Neural cell (in vitro differentiated cells): Measurements from ENCODE around the gene RPS27L. TPM values are rescaled to one million over a fixed set of nuclear protein-coding genes. Genes with fewer than 3 reads are reported as not detected.

Source experiments
- H2AFZ ChIP-seq: fragments of 200-600, 300-800 bp; sonication (generic), shearing (Covaris generic); 2 replicates; pipeline ENCODE4 v1.6.0; 2014; ENCODE audit warnings: low read depth, mild to moderate bottlenecking, antibody characterized with exemption, low read length, moderate library complexity
- H3F3A ChIP-seq: fragments of 200-600 bp; shearing (Covaris generic); 2 replicates; pipeline ENCODE4 v1.6.1; 2016; ENCODE audit warnings: mild to moderate bottlenecking, moderate library complexity, mixed read lengths, antibody characterized with exemption, low read length; ENCODE audit not compliant: insufficient read depth, poor library complexity, severe bottlenecking
- H3K27ac ChIP-seq: fragments of 200-600, 300-800 bp; sonication (generic), shearing (Covaris generic); 2 replicates; pipeline ENCODE4 v1.5.1; 2014; ENCODE audit warnings: mild to moderate bottlenecking, low read length, moderate library complexity
- H3K27me3 ChIP-seq: fragments of 300-800, 200-600 bp; sonication (generic), shearing (Covaris generic); 2 replicates; pipeline ENCODE4 v1.6.0; 2014; ENCODE audit warnings: mild to moderate bottlenecking, low read depth, low read length, moderate library complexity; ENCODE audit not compliant: insufficient read depth
- H3K36me3 ChIP-seq: fragments of 300-800, 200-600 bp; sonication (generic), shearing (Covaris generic); 2 replicates; pipeline ENCODE4 v1.5.1; 2014; ENCODE audit warnings: mild to moderate bottlenecking, antibody characterized with exemption, low read length, moderate library complexity; ENCODE audit not compliant: insufficient read depth
- H3K4me2 ChIP-seq: fragments of 300-800, 200-600 bp; sonication (generic), shearing (Covaris generic); 2 replicates; pipeline ENCODE4 v1.6.0; 2014; ENCODE audit warnings: mild to moderate bottlenecking, low read length
- H3K4me3 ChIP-seq: fragments of 300-800, 200-600 bp; sonication (generic), shearing (Covaris generic); 2 replicates; pipeline ENCODE4 v1.5.1; 2014; ENCODE audit warnings: mild to moderate bottlenecking, low read length, moderate library complexity
- H3K79me2 ChIP-seq: fragments of 200-600 bp; shearing (Covaris generic); replicated peaks from 2 replicates; pipeline ENCODE4 v1.6.0; 2014; ENCODE audit warnings: mild to moderate bottlenecking, low read length, moderate library complexity; ENCODE audit not compliant: insufficient read depth
- H3K9ac ChIP-seq: fragments of 300-800, 200-600 bp; sonication (generic), shearing (Covaris generic); 2 replicates; pipeline ENCODE4 v1.6.1; 2016; ENCODE audit warnings: mild to moderate bottlenecking, low read length, mixed read lengths
- H3K9me2 ChIP-seq: fragments of 200-600 bp; shearing (Covaris generic); 2 replicates; pipeline ENCODE4 v1.6.1; 2016; ENCODE audit warnings: mild to moderate bottlenecking, low read length, mixed read lengths; ENCODE audit not compliant: insufficient read depth
- H3K9me3 ChIP-seq: fragments of 200-600, 300-800 bp; sonication (generic), shearing (Covaris generic); 2 replicates; pipeline ENCODE4 v1.6.1; 2016; ENCODE audit warnings: mild to moderate bottlenecking, mixed run types, low read length, moderate library complexity, mixed read lengths
- H4K20me1 ChIP-seq: fragments of 200-600 bp; shearing (Covaris generic); 2 replicates; pipeline ENCODE4 v1.6.1; 2016; ENCODE audit warnings: mild to moderate bottlenecking, mixed run types; ENCODE audit not compliant: insufficient read depth
- CTCF ChIP-seq: fragments of 450-650 bp; IDR thresholded peaks from 2 replicates; pipeline ENCODE4 v1.5.1; 2014; ENCODE audit warnings: antibody characterized with exemption, mild to moderate bottlenecking, moderate library complexity; ENCODE audit not compliant: poor library complexity, severe bottlenecking
- EP300 ChIP-seq: fragments of 450-650 bp; conservative IDR thresholded peaks from 2 replicates; pipeline ENCODE4 v1.6.1; 2014; ENCODE audit warnings: antibody characterized with exemption, mild to moderate bottlenecking, moderate library complexity; ENCODE audit not compliant: poor library complexity, severe bottlenecking
- EZH2 ChIP-seq: fragments of 200-600, 300-800 bp; shearing (Covaris generic), sonication (generic); IDR thresholded peaks from 2 replicates; pipeline ENCODE4 v1.6.1; 2014; ENCODE audit warnings: antibody characterized with exemption, low read length, borderline replicate concordance, mild to moderate bottlenecking; ENCODE audit not compliant: insufficient read depth, poor library complexity, severe bottlenecking
- MXI1 ChIP-seq: fragments of 450-650 bp; conservative IDR thresholded peaks from 2 replicates; pipeline ENCODE4 v1.6.1; 2014; ENCODE audit warnings: antibody characterized with exemption, mild to moderate bottlenecking; ENCODE audit not compliant: poor library complexity, severe bottlenecking
- POLR2AphosphoS5 ChIP-seq: IDR thresholded peaks from 2 replicates; pipeline ENCODE4 v1.6.1; 2012
- RAD21 ChIP-seq: fragments of 450-650 bp; conservative IDR thresholded peaks from 2 replicates; pipeline ENCODE4 v1.6.1; 2014; ENCODE audit warnings: antibody characterized with exemption, mild to moderate bottlenecking, moderate library complexity
- REST ChIP-seq: IDR thresholded peaks from 2 replicates; pipeline ENCODE4 v1.6.1; 2012; ENCODE audit warnings: borderline replicate concordance
- SMC3 ChIP-seq: fragments of 450-650 bp; conservative IDR thresholded peaks from 2 replicates; pipeline ENCODE4 v1.6.1; 2014; ENCODE audit warnings: antibody characterized with exemption, mild to moderate bottlenecking, moderate library complexity; ENCODE audit not compliant: poor library complexity
- TAF1 ChIP-seq: IDR thresholded peaks from 2 replicates; pipeline ENCODE4 v1.6.1; 2012; ENCODE audit warnings: low read depth
- polyA plus RNA-seq: library from polyadenylated mRNA; depleted of rRNA; stranded (reverse); fragments of >200 nt; gene quantifications from 2 replicates; pipeline ENCODE4 v1.2.3, GENCODE V29; 2014

Gene RPS27L
- polyA plus RNA-seq, 1 donor from 2014 or later, result 58.2 TPM

- H3K36me3 ChIP-seq, result no peaks in the 10 kb centered on the region
- H3K27me3 ChIP-seq, result no peaks in the 10 kb centered on the region
- no peak overlapping the region for H3K9ac ChIP-seq
- H4K20me1 ChIP-seq, result no peaks in the 10 kb centered on the region
- H2AFZ ChIP-seq, result no peak overlapping the region
- H3K4me2 ChIP-seq, result no peak overlapping the region
- H3K9me3 ChIP-seq, result no peaks in the 10 kb centered on the region
- peaks cover 16% of the 10 kb centered on the region for H3K79me2 ChIP-seq
- no peaks in the 10 kb centered on the region for H3K9me2 ChIP-seq
- TF ChIP-seq EZH2 (no peak), TAF1 (no peak), POLR2AphosphoS5 (no peak), MXI1 (no peak), SMC3 (no peak), EP300 (no peak), REST (no peak), CTCF (no peak), RAD21 (no peak)
- H3F3A ChIP-seq, result peaks cover 3% of the 10 kb centered on the region
- no peak overlapping the region for H3K27ac ChIP-seq
- no peak overlapping the region for H3K4me3 ChIP-seq
Observed at GRCh38 chr15:63186065-63186464, 28.8 kb upstream of the RPS27L start.

GRCh38 chr15:63185206-63185605, 27.9 kb upstream of the RPS27L start:
- no peak overlapping the region for H2AFZ ChIP-seq
- H3K9me3 ChIP-seq, result no peaks in the 10 kb centered on the region
- H3K9me2 ChIP-seq, result no peaks in the 10 kb centered on the region
- no peaks in the 10 kb centered on the region for H4K20me1 ChIP-seq
- H3K9ac ChIP-seq, result no peak overlapping the region
- H3F3A ChIP-seq, result peaks cover 3% of the 10 kb centered on the region
- H3K79me2 ChIP-seq, result peaks cover 7% of the 10 kb centered on the region
- no peak overlapping the region for H3K4me2 ChIP-seq
- TF ChIP-seq RAD21 (no peak), EP300 (no peak), CTCF (no peak), MXI1 (no peak), TAF1 (no peak), EZH2 (no peak), POLR2AphosphoS5 (no peak), SMC3 (no peak), REST (no peak)
- no peak overlapping the region for H3K27ac ChIP-seq
- no peaks in the 10 kb centered on the region for H3K27me3 ChIP-seq
- H3K4me3 ChIP-seq, result no peak overlapping the region
- no peaks in the 10 kb centered on the region for H3K36me3 ChIP-seq
